IMR-90 (cell line): ENCODE measurements around the gene C2CD4C. TPM values are rescaled to one million over a fixed set of nuclear protein-coding genes. Genes with fewer than 3 reads are reported as not detected.
"Not testable (repeated sequence)": the region's sequence is repeated elsewhere in the genome, so short reads cannot be mapped to it uniquely, and the experiment has no call there.

Experiments used
- ATAC-seq: fragments of 200-7000 bp; cut with Tn5 transposase; 2 replicates; pipeline ENCODE4 v1.9.1; 2020; ENCODE audit warnings: low read depth, mild to moderate bottlenecking, moderate library complexity
- BruUV-seq: library from RNA; stranded (reverse); fragments of 400-500 nt; replicated peaks from 2 replicates; lab custom pipeline; 2021; lab: Mats Ljungman, UMichigan
- CTCF ChIA-PET: fragments of 300-600 bp; formaldehyde crosslinking; extraction: SDS; loops from one replicate; lab custom pipeline; 2021; ENCODE audit warnings: antibody characterized with exemption; lab: Yijun Ruan, JAX
- POLR2A ChIA-PET: fragments of 300-600 bp; sonication (Branson Sonifier 250); formaldehyde crosslinking; loops from one replicate; lab custom pipeline; 2022; ENCODE audit warnings: antibody characterized with exemption; ENCODE audit not compliant: unreplicated experiment; lab: Charles Lee
- DNase-seq: peaks from one replicate; pipeline ENCODE4 v3.0.0; 2013
- H2AFZ ChIP-seq: replicated peaks from 2 replicates; pipeline ENCODE3; 2013; ENCODE audit warnings: low read length, mild to moderate bottlenecking; ENCODE audit not compliant: poor library complexity
- H2AK5ac ChIP-seq: 2 replicates; pipeline ENCODE4 v1.6.1; 2013; ENCODE audit warnings: low read depth, low read length, inconsistent platforms
- H2AK9ac ChIP-seq: replicated peaks from 2 replicates; pipeline ENCODE3; 2013; ENCODE audit warnings: mild to moderate bottlenecking, low read depth, low read length, moderate library complexity; ENCODE audit not compliant: poor library complexity
- H2BK120ac ChIP-seq: 2 replicates; pipeline ENCODE4 v1.6.1; 2013; ENCODE audit warnings: low read depth, low read length, inconsistent platforms
- H2BK15ac ChIP-seq: 3 replicates; pipeline ENCODE4 v1.6.1; 2013; ENCODE audit warnings: low read depth, low read length, inconsistent platforms
- H2BK20ac ChIP-seq: 2 replicates; pipeline ENCODE4 v1.6.1; 2013; ENCODE audit warnings: low read depth, mild to moderate bottlenecking, inconsistent platforms, low read length, moderate library complexity
- H2BK5ac ChIP-seq: 2 replicates; pipeline ENCODE4 v1.6.1; 2013; ENCODE audit warnings: mild to moderate bottlenecking, low read depth, low read length, inconsistent platforms; ENCODE audit not compliant: poor library complexity, severe bottlenecking
- H3K14ac ChIP-seq: replicated peaks from 2 replicates; pipeline ENCODE4 v1.6.1; 2013; ENCODE audit warnings: low read depth, low read length, inconsistent platforms
- H3K18ac ChIP-seq: 2 replicates; pipeline ENCODE4 v1.6.1; 2013; ENCODE audit warnings: low read depth, low read length, control low read depth
- H3K23ac ChIP-seq: 2 replicates; pipeline ENCODE4 v1.6.1; 2013; ENCODE audit warnings: low read depth, low read length, inconsistent platforms
- H3K27ac ChIP-seq: 2 replicates; pipeline ENCODE4 v1.5.1; 2013; ENCODE audit warnings: mild to moderate bottlenecking, control low read depth, low read length; ENCODE audit not compliant: insufficient read depth
- H3K27me3 ChIP-seq: 2 replicates; pipeline ENCODE4 v1.6.1; 2013; ENCODE audit warnings: low read length; ENCODE audit not compliant: control insufficient read depth, insufficient read depth
- H3K36me3 ChIP-seq: 2 replicates; pipeline ENCODE4 v1.6.1; 2013; ENCODE audit warnings: low read length, mixed read lengths; ENCODE audit not compliant: control insufficient read depth, insufficient read depth
- H3K4ac ChIP-seq: 2 replicates; pipeline ENCODE4 v1.6.1; 2013; ENCODE audit warnings: low read depth, low read length, inconsistent platforms
- H3K4me1 ChIP-seq: 2 replicates; pipeline ENCODE4 v1.6.1; 2013; ENCODE audit warnings: low read length, mixed read lengths; ENCODE audit not compliant: control insufficient read depth, insufficient read depth
- H3K4me2 ChIP-seq: 2 replicates; pipeline ENCODE4 v1.6.1; 2013; ENCODE audit warnings: low read depth, mild to moderate bottlenecking, control low read depth, low read length, moderate library complexity
- H3K4me3 ChIP-seq: 2 replicates; pipeline ENCODE4 v1.5.1; 2013; ENCODE audit warnings: low read depth, mild to moderate bottlenecking, control low read depth, low read length, moderate library complexity; ENCODE audit not compliant: insufficient read depth
- H3K56ac ChIP-seq: 2 replicates; pipeline ENCODE4 v1.6.1; 2013; ENCODE audit warnings: low read length, inconsistent platforms; ENCODE audit not compliant: insufficient read depth; ENCODE audit errors: extremely low read depth
- H3K79me1 ChIP-seq, 2 experiments: 2 replicates each; pipeline ENCODE4 v1.6.1; 2013; ENCODE audit warnings: low read length in 2 of 2, inconsistent platforms in 1 of 2, low read depth in 1 of 2
- H3K9ac ChIP-seq: 2 replicates; pipeline ENCODE4 v1.6.1; 2013; ENCODE audit warnings: low read depth, low read length, control low read depth
- H3K9me1 ChIP-seq: 2 replicates; pipeline ENCODE4 v1.6.1; 2013; ENCODE audit warnings: low read length, inconsistent platforms; ENCODE audit not compliant: insufficient read depth
- H3K9me3 ChIP-seq: 2 replicates; pipeline ENCODE4 v1.6.1; 2013; ENCODE audit warnings: low read length; ENCODE audit not compliant: control insufficient read depth, insufficient read depth
- H4K20me1 ChIP-seq: 2 replicates; pipeline ENCODE4 v1.6.1; 2013; ENCODE audit warnings: low read length, inconsistent platforms; ENCODE audit not compliant: insufficient read depth
- H4K5ac ChIP-seq: 2 replicates; pipeline ENCODE4 v1.6.1; 2013; ENCODE audit warnings: mild to moderate bottlenecking, low read depth, low read length, control low read depth
- H4K8ac ChIP-seq, 2 experiments: 2 replicates each; pipeline ENCODE4 v1.6.1; 2013; ENCODE audit warnings: low read depth in 2 of 2, low read length in 2 of 2, control low read depth in 1 of 2, inconsistent platforms in 1 of 2
- H4K91ac ChIP-seq: 2 replicates; pipeline ENCODE4 v1.6.1; 2013; ENCODE audit warnings: low read depth, low read length, inconsistent platforms; ENCODE audit not compliant: insufficient read depth
- WGBS, 2 experiments: methylation state at CpG; one replicate each; pipeline versions ENCODE4 v1.1.5 to v1.1.7; 2013; ENCODE audit warnings: missing lambda C conversion rate in 2 of 2; ENCODE audit not compliant: insufficient read length in 1 of 2; ENCODE audit errors: extremely low coverage in 2 of 2; 5-methylcytosine and 5-hydroxymethylcytosine counted together
- dilution Hi-C: fragments of 300-500 bp; cut with HindIII; formaldehyde crosslinking; loops from one replicate; pipeline ENCODE4 v1.14.3; 2018; ENCODE audit warnings: low sequenced_read_pairs; ENCODE audit not compliant: unreplicated experiment
- in situ Hi-C: fragments of 300-500 bp; cut with MboI; formaldehyde crosslinking; loops from 3 replicates; pipeline ENCODE4 v1.14.3; 2019; ENCODE audit warnings: low sequenced_read_pairs, inconsistent platforms, mixed read lengths
- intact Hi-C: fragments of 100-400 bp; cut with micrococcal nuclease; formaldehyde crosslinking; loops from 2 replicates; pipeline ENCODE4 v1.10.0; 2022
- polyA plus RNA-seq, 3 experiments: library from polyadenylated mRNA; depleted of rRNA; stranded (reverse); fragments of >200 nt; gene quantifications; 2 replicates each; pipeline ENCODE4 v1.2.3, GENCODE V29; 2012; ENCODE audit warnings: low replicate concordance in 1 of 3
- total RNA-seq: library from RNA; depleted of rRNA; stranded (reverse); fragments of >200 nt; gene quantifications from 2 replicates; pipeline ENCODE4 v1.2.3, GENCODE V29; 2012

Gene C2CD4C
- total and polyA plus RNA-seq, 2 of the 4 experiments (the other 2 are of a cell fraction) = under 0.01 to 0.07 TPM

GRCh38 chr19:450912-451481 lies 42.0 kb upstream of the C2CD4C start:
- H3K36me3 ChIP-seq, H4K91ac ChIP-seq, H2BK5ac ChIP-seq, H3K56ac ChIP-seq, H2BK120ac ChIP-seq, dilution Hi-C loops, POLR2A ChIA-PET, H3K79me1 ChIP-seq, H4K20me1 ChIP-seq, H2AFZ ChIP-seq, H2AK9ac ChIP-seq, H3K4ac ChIP-seq, H3K9me1 ChIP-seq, DNase-seq, H3K27ac ChIP-seq, H2BK15ac ChIP-seq, H2AK5ac ChIP-seq, ATAC-seq, BruUV-seq, H3K27me3 ChIP-seq, H3K14ac ChIP-seq, H3K4me1 ChIP-seq, intact Hi-C loops, H4K5ac ChIP-seq, H3K18ac ChIP-seq, H2BK20ac ChIP-seq, H3K9ac ChIP-seq, in situ Hi-C loops, H3K4me2 ChIP-seq, H3K4me3 ChIP-seq, H3K23ac ChIP-seq, CTCF ChIA-PET, H4K8ac ChIP-seq: not testable (repeated sequence)
- WGBS, 2 experiments = 94% methylated on average over 15 of the region's 33 CpGs; no CpG with 5 or more reads in 1 of the 2 experiments
- H3K9me3 ChIP-seq = peaks cover 16% of the 10 kb centered on the region
